Aorta (tissue), 5 donors: ENCODE results near the gene MVB12B. TPM values are rescaled to one million over a fixed set of nuclear protein-coding genes. Genes with fewer than 3 reads are reported as not detected.
A peak's percentile ranks its signal among the peaks of the same experiment; 100 is the strongest.

Experiments
- ATAC-seq: fragments of 200-7000 bp; cut with Tn5 transposase; one replicate; pipeline ENCODE4 v1.9.1; 2022; ENCODE audit warnings: moderate library complexity; ENCODE audit not compliant: low FRiP score
- DNase-seq, 2 donors: peaks; one replicate each; pipeline ENCODE4 v3.0.0-alpha.2; 2020
- H3K27ac ChIP-seq, 2 donors: one replicate each; pipeline ENCODE4 v1.5.1; 2013; ENCODE audit warnings: low read length in 2 of 2, mild to moderate bottlenecking in 2 of 2, moderate library complexity in 2 of 2, control low read depth in 1 of 2, inconsistent platforms in 1 of 2, low read depth in 1 of 2
- H3K27me3 ChIP-seq, 2 donors: one replicate each; pipeline ENCODE4 v1.6.1; 2013; ENCODE audit warnings: control low read depth in 1 of 2, low read length in 1 of 2, mild to moderate bottlenecking in 1 of 2, moderate library complexity in 1 of 2; ENCODE audit not compliant: insufficient read depth in 2 of 2, control insufficient read depth in 1 of 2
- H3K36me3 ChIP-seq, 2 donors: one replicate each; pipeline ENCODE4 v1.6.1; 2013; ENCODE audit warnings: control low read depth in 1 of 2, low read length in 1 of 2, mild to moderate bottlenecking in 1 of 2; ENCODE audit not compliant: insufficient read depth in 2 of 2, control insufficient read depth in 1 of 2
- H3K4me1 ChIP-seq, 2 donors: one replicate each; pipeline ENCODE4 v1.6.1; 2013; ENCODE audit warnings: low read length in 2 of 2, control low read depth in 1 of 2, mild to moderate bottlenecking in 1 of 2, moderate library complexity in 1 of 2; ENCODE audit not compliant: insufficient read depth in 2 of 2, control insufficient read depth in 1 of 2
- H3K4me3 ChIP-seq, 2 donors: one replicate each; pipeline ENCODE4 v1.5.1; 2013; ENCODE audit warnings: low read length in 2 of 2, control low read depth in 1 of 2, mild to moderate bottlenecking in 1 of 2
- H3K9me3 ChIP-seq: one replicate; pipeline ENCODE4 v1.6.1; 2013; ENCODE audit warnings: mild to moderate bottlenecking, low read length; ENCODE audit not compliant: control insufficient read depth
- WGBS, 2 donors: extraction: QIAGEN DNeasy Blood & Tissue Kit; methylation state at CpG; one replicate each; pipeline ENCODE4 v1.1.7; 2013; 5-methylcytosine and 5-hydroxymethylcytosine counted together
- intact Hi-C, 2 donors: fragments of 100-400 bp; cut with DNase I; formaldehyde crosslinking; loops; one replicate each; pipeline versions ENCODE4 v1.14.2 to v1.15.0; 2022
- polyA plus RNA-seq, 2 donors: library from polyadenylated mRNA; stranded (reverse); fragments of 200-250 nt; gene quantifications; one replicate each; pipeline ENCODE4 v1.2.3, GENCODE V29; 2013
- total RNA-seq, 2 donors: library from RNA; stranded (reverse); fragmentation: NEBNext Ultra II Directional; extraction: Animal tissue kit (Norgen Biotek cat#: 25700); gene quantifications; one replicate each; pipeline ENCODE4 v1.2.1, GENCODE V29; 2021
- donor health status: healthy with polysubstance abuse.
- donor health status: Bipolar disorder and iron deficiency.
- donor health status: DM: no; HTN: no; CAD: no.
- donor health status: DM: no; HTN: no; CAD: no.
- donor health status: DM: yes; HTN: yes; CAD: no.

Gene MVB12B
- total and polyA plus RNA-seq, 4 donors = 2.0 to 25.5 (median 9.5) TPM

GRCh38 chr9:126489581-126490213 lies 163.1 kb downstream of the MVB12B start:
- intact Hi-C loops = loop anchor here (5.0 to 10.0 kb wide), 2 partner anchors 95 to 187 kb away; no protein-coding TSS in a partner anchor
- Histone ChIP-seq H3K27me3 (no peaks in the 10 kb centered on the region), H3K4me3 (no peak overlapping the region), H3K4me1 (no peaks in the 10 kb centered on the region), H3K9me3 (no peaks in the 10 kb centered on the region), H3K36me3 (no peaks in the 10 kb centered on the region), H3K27ac (no peak overlapping the region)
- ATAC-seq (no peak), DNase-seq (peak; percentile 37 to 70)
- WGBS, 2 donors = 90 to 94% methylated on average over 20 of the region's 20 CpGs

GRCh38 chr9:126490214-126490631 lies 163.6 kb downstream of the MVB12B start:
- ATAC-seq (no peak), DNase-seq (peak; percentile 44 to 69)
- Histone ChIP-seq H3K4me3 (no peak overlapping the region), H3K9me3 (no peaks in the 10 kb centered on the region), H3K36me3 (no peaks in the 10 kb centered on the region), H3K4me1 (no peaks in the 10 kb centered on the region), H3K27ac (no peak overlapping the region), H3K27me3 (no peaks in the 10 kb centered on the region)
- WGBS, 2 donors = 68 to 75% methylated on average over 19 of the region's 19 CpGs
- intact Hi-C loops = loop anchor here (5.0 to 10.0 kb wide), 2 partner anchors 95 to 188 kb away; no protein-coding TSS in a partner anchor

GRCh38 chr9:126490871-126491567 lies 164.4 kb downstream of the MVB12B start:
- ATAC-seq (peak; percentile 79), DNase-seq (peak; percentile 15 to 35)
- no peak overlapping the region for H3K4me3 ChIP-seq
- no peak overlapping the region for H3K27ac ChIP-seq
- no peaks in the 10 kb centered on the region for H3K4me1 ChIP-seq
- H3K36me3 ChIP-seq = peaks cover 0 to 1% of the 10 kb centered on the region in 2 donors
- intact Hi-C loops = loop anchor here (5.0 to 10.0 kb wide), 2 partner anchors 96 to 189 kb away; no protein-coding TSS in a partner anchor
- no peaks in the 10 kb centered on the region for H3K27me3 ChIP-seq
- WGBS, 2 donors = 51 to 53% methylated on average over 20 of the region's 20 CpGs
- H3K9me3 ChIP-seq = no peaks in the 10 kb centered on the region

- DNase-seq = no peak
- no peak overlapping the region for H3K4me3 ChIP-seq
- no peak overlapping the region for H3K27ac ChIP-seq
- H3K4me1 ChIP-seq = no peaks in the 10 kb centered on the region
- no peak for ATAC-seq
- no peaks in the 10 kb centered on the region for H3K27me3 ChIP-seq
- no peaks in the 10 kb centered on the region for H3K9me3 ChIP-seq
- H3K36me3 ChIP-seq = peaks cover 0 to 1% of the 10 kb centered on the region in 2 donors
- intact Hi-C loops = loop anchor here (5.0 to 10.0 kb wide), 2 partner anchors 97 to 189 kb away; no protein-coding TSS in a partner anchor
- WGBS, 2 donors = 70 to 71% methylated on average over 3 of the region's 3 CpGs
Measured at GRCh38 chr9:126491568-126491879, 164.9 kb downstream of the MVB12B start.

- H3K27ac ChIP-seq = no peak overlapping the region
- intact Hi-C loops = loop anchor here (5.0 to 10.0 kb wide), 2 partner anchors 97 to 190 kb away; no protein-coding TSS in a partner anchor
- no peak overlapping the region for H3K4me3 ChIP-seq
- H3K4me1 ChIP-seq = no peaks in the 10 kb centered on the region
- peaks cover 0 to 1% of the 10 kb centered on the region in 2 donors for H3K36me3 ChIP-seq
- peak; percentile 3 to 47 for DNase-seq
- no peaks in the 10 kb centered on the region for H3K9me3 ChIP-seq
- no peak for ATAC-seq
- H3K27me3 ChIP-seq = no peaks in the 10 kb centered on the region
- 84 to 90% methylated on average over 10 of the region's 10 CpGs for WGBS, 2 donors
Measured at GRCh38 chr9:126491949-126492348, 165.3 kb downstream of the MVB12B start.

- intact Hi-C loops = loop anchor here (5.0 to 10.0 kb wide), 2 partner anchors 99 to 192 kb away; no protein-coding TSS in a partner anchor
- H3K36me3 ChIP-seq = peaks cover 0 to 1% of the 10 kb centered on the region in 2 donors
- DNase-seq (peak; percentile 3 to 4), ATAC-seq (no peak)
- no peaks in the 10 kb centered on the region for H3K9me3 ChIP-seq
- H3K4me3 ChIP-seq = no peak overlapping the region
- no peaks in the 10 kb centered on the region for H3K4me1 ChIP-seq
- H3K27me3 ChIP-seq = no peaks in the 10 kb centered on the region
- WGBS, 2 donors = 94 to 95% methylated on average over 6 of the region's 6 CpGs
- H3K27ac ChIP-seq = no peak overlapping the region
Measured at GRCh38 chr9:126494264-126494663, 167.6 kb downstream of the MVB12B start.

- WGBS, 2 donors = 80 to 87% methylated on average over 1 of the region's 1 CpG
- no peaks in the 10 kb centered on the region for H3K9me3 ChIP-seq
- intact Hi-C loops = loop anchor here (5.0 to 10.0 kb wide), 2 partner anchors 100 to 192 kb away; no protein-coding TSS in a partner anchor
- H3K4me1 ChIP-seq = no peaks in the 10 kb centered on the region
- DNase-seq (peak; percentile 14 to 32), ATAC-seq (no peak)
- H3K27me3 ChIP-seq = no peaks in the 10 kb centered on the region
- peaks cover 0 to 1% of the 10 kb centered on the region in 2 donors for H3K36me3 ChIP-seq
- H3K27ac ChIP-seq = no peak overlapping the region
- no peak overlapping the region for H3K4me3 ChIP-seq
Measured at GRCh38 chr9:126494746-126495145, 168.1 kb downstream of the MVB12B start.

GRCh38 chr9:126495411-126496180 lies 169.0 kb downstream of the MVB12B start:
- Histone ChIP-seq H3K36me3 (peaks cover 0 to 1% of the 10 kb centered on the region in 2 donors), H3K27ac (no peak overlapping the region), H3K4me1 (no peaks in the 10 kb centered on the region), H3K9me3 (no peaks in the 10 kb centered on the region), H3K4me3 (no peak overlapping the region), H3K27me3 (no peaks in the 10 kb centered on the region)
- WGBS, 2 donors = 93 to 96% methylated on average over 7 of the region's 7 CpGs
- intact Hi-C loops = loop anchor here in 1 of 2 donors (10.0 kb wide), 1 partner anchor 101 kb away; no protein-coding TSS in a partner anchor
- no peak for ATAC-seq
- peak; percentile 30 to 44 for DNase-seq
